SU-DHL-6 (cell line): ENCODE measurements around the gene CATSPERE.

Experiments
- H2AFZ ChIP-seq: fragments of 200-600 bp; sonication (generic); 2 replicates; pipeline ENCODE4 v1.6.1; 2014; ENCODE audit warnings: low read depth, mild to moderate bottlenecking, moderate library complexity, mixed read lengths, antibody characterized with exemption, low read length; ENCODE audit not compliant: severe bottlenecking
- H3F3A ChIP-seq: fragments of 200-600 bp; shearing (Covaris generic); 2 replicates; pipeline ENCODE4 v1.6.0; 2016; ENCODE audit warnings: antibody characterized with exemption, mild to moderate bottlenecking; ENCODE audit not compliant: insufficient read depth
- H3K27ac ChIP-seq: fragments of 200-600 bp; sonication (generic); 2 replicates; pipeline ENCODE4 v1.5.1; 2016; ENCODE audit warnings: low read depth, mild to moderate bottlenecking, low read length, moderate library complexity, mixed read lengths
- H3K27me3 ChIP-seq: fragments of 200-600 bp; sonication (generic), shearing (Covaris generic); 2 replicates; pipeline ENCODE4 v1.6.0; 2014; ENCODE audit warnings: mild to moderate bottlenecking, low read length
- H3K36me3 ChIP-seq: fragments of 200-600 bp; sonication (generic); 2 replicates; pipeline ENCODE4 v1.6.1; 2014; ENCODE audit warnings: mild to moderate bottlenecking, low read length, mixed read lengths
- H3K4me2 ChIP-seq: fragments of 300-600, 200-600 bp; shearing (Covaris generic), sonication (generic); 2 replicates; pipeline ENCODE4 v1.6.0; 2014; ENCODE audit warnings: low read length, low read depth, mild to moderate bottlenecking; ENCODE audit not compliant: poor library complexity, severe bottlenecking
- H3K4me3 ChIP-seq: fragments of 200-600 bp; sonication (generic); 2 replicates; pipeline ENCODE4 v1.5.1; 2014; ENCODE audit warnings: antibody characterized with exemption, low read length, mild to moderate bottlenecking, mixed read lengths; ENCODE audit not compliant: insufficient read depth, poor library complexity, severe bottlenecking
- H3K79me2 ChIP-seq: fragments of 200-600 bp; sonication (generic); 2 replicates; pipeline ENCODE4 v1.6.1; 2014; ENCODE audit warnings: mild to moderate bottlenecking, low read length, moderate library complexity; ENCODE audit not compliant: insufficient read depth
- H3K9ac ChIP-seq: fragments of 200-600 bp; sonication (generic); 2 replicates; pipeline ENCODE4 v1.7.0; 2014; ENCODE audit warnings: mild to moderate bottlenecking, low read length
- H3K9me2 ChIP-seq: fragments of 200-600 bp; sonication (generic); replicated peaks from 2 replicates; pipeline ENCODE4 v1.6.1; 2014; ENCODE audit warnings: low read length; ENCODE audit not compliant: insufficient read depth
- H3K9me3 ChIP-seq: fragments of 200-600 bp; sonication (generic); 2 replicates; pipeline ENCODE4 v1.6.1; 2014; ENCODE audit warnings: low read length, mixed read lengths; ENCODE audit not compliant: insufficient read depth
- H4K20me1 ChIP-seq: fragments of 200-600 bp; sonication (generic); 2 replicates; pipeline ENCODE4 v1.6.1; 2014; ENCODE audit warnings: low read depth, mild to moderate bottlenecking, antibody characterized with exemption, low read length, moderate library complexity, mixed read lengths
- EZH2phosphoT487 ChIP-seq: fragments of 200-600 bp; sonication (generic), shearing (Covaris generic); conservative IDR thresholded peaks from 2 replicates; pipeline ENCODE4 v1.6.1; 2018; ENCODE audit warnings: mild to moderate bottlenecking, antibody characterized with exemption, low read length, moderate library complexity, mixed read lengths
- TF ChIP-seq, protein P1 (sequence below): fragments of 200-600 bp; sonication (generic); IDR thresholded peaks from one replicate; pipeline ENCODE4 v1.5.1; 2017; ENCODE audit warnings: antibody characterized with exemption, mild to moderate bottlenecking, low read length, moderate library complexity; ENCODE audit not compliant: insufficient read depth, poor library complexity, severe bottlenecking

Gene CATSPERE

DNA sequence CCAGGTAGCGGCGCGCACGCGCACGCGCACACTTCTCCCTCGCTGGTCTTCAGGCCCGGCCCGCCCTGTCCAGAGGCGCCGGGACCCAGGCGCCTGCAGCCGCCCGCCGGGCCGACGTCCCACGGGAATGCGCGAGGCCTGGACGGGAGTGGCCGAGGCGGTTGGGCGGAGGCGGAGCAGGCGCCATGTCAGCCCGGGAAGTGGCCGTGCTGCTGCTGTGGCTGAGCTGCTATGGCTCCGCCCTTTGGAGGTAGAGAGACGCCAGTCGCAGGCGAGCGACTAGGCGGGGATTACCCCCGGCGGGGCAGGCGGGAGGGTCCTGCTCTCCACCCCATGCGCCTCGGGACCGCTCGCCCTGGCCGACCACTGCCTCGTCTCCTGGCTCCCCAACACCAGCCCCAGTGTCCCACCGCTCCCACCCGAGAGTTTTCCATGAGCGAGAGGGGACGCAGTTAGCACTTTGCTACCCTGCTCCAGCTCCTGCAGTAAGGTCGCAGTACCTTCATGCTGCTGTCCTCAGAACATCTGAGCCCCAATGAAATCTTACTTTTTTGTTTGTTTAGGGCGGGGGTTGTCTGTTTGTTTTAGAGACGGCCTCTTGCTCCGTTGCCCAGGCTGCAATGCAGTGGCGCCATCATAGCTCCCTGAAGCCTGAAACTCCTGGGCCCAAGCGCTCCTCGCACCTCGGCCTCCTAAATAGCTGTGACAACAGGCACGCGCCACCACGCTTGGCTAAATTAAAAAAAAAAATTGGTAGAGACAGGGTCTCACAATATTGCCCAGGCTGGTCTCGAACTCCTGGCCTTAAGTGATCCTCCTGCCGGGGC, at the start of gene CATSPERE:
TSS of gene CATSPERE (plus strand) at position 29 of the 827 bp plus-strand sequence. CDS start at position 186, 157 bp downstream.
- peaks cover 12% of the 10 kb centered on the region for H3F3A ChIP-seq
- peak within 1 kb of the TSS; percentile 98 for H2AFZ ChIP-seq
- H3K9ac ChIP-seq: peak within 1 kb of the TSS; percentile 65
- H3K9me2 ChIP-seq: no peaks in the 10 kb centered on the region
- H3K4me3 ChIP-seq: peak within 1 kb of the TSS; percentile 53
- peak within 1 kb of the TSS; percentile 61 for H3K4me2 ChIP-seq
- peak within 1 kb of the TSS; percentile 34; the same call in 1 of the 2 replicates for H3K27ac ChIP-seq
- H3K9me3 ChIP-seq: peaks cover 4% of the 10 kb centered on the region; the same call in 1 of the 2 replicates
- no peaks in the 10 kb centered on the region for H3K36me3 ChIP-seq
- H4K20me1 ChIP-seq: no peaks in the 10 kb centered on the region
- H3K27me3 ChIP-seq: no peaks in the 10 kb centered on the region
- no peaks in the 10 kb centered on the region for H3K79me2 ChIP-seq
- TF ChIP-seq, protein P1, sequence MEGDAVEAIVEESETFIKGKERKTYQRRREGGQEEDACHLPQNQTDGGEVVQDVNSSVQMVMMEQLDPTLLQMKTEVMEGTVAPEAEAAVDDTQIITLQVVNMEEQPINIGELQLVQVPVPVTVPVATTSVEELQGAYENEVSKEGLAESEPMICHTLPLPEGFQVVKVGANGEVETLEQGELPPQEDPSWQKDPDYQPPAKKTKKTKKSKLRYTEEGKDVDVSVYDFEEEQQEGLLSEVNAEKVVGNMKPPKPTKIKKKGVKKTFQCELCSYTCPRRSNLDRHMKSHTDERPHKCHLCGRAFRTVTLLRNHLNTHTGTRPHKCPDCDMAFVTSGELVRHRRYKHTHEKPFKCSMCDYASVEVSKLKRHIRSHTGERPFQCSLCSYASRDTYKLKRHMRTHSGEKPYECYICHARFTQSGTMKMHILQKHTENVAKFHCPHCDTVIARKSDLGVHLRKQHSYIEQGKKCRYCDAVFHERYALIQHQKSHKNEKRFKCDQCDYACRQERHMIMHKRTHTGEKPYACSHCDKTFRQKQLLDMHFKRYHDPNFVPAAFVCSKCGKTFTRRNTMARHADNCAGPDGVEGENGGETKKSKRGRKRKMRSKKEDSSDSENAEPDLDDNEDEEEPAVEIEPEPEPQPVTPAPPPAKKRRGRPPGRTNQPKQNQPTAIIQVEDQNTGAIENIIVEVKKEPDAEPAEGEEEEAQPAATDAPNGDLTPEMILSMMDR: no peak
- TF ChIP-seq EZH2phosphoT487: no peak

DNA sequence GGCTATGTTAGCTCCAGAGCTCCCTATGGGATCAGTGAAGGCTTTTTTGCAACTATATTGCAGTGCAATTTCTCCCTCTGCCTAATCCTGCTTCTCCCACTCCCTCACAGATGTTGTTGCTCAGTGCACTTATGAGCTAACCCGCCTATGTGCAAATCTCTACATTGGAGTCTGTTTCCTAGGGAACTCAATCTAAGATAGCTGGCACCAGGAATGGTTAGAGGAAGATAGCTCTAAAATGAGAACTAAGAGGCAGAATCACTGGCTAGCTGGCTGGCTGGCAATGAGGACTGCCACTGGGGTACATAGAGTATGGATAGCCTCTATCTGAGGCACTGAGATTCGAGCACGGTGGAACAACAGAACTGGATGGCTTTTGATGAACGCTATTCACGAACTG, 48.9 kb upstream of the CATSPERE start:
- Histone ChIP-seq H4K20me1 (no peaks in the 10 kb centered on the region), H3K9me2 (no peaks in the 10 kb centered on the region), H2AFZ (no peak overlapping the region), H3K4me3 (no peak overlapping the region), H3K79me2 (no peaks in the 10 kb centered on the region), H3K9me3 (no peaks in the 10 kb centered on the region), H3K27me3 (no peaks in the 10 kb centered on the region), H3K27ac (no peak overlapping the region), H3K9ac (no peak overlapping the region), H3F3A (no peaks in the 10 kb centered on the region), H3K36me3 (peaks cover 35% of the 10 kb centered on the region), H3K4me2 (no peak overlapping the region)
- no peak for TF ChIP-seq EZH2phosphoT487
- TF ChIP-seq, protein P1: no peak

DNA sequence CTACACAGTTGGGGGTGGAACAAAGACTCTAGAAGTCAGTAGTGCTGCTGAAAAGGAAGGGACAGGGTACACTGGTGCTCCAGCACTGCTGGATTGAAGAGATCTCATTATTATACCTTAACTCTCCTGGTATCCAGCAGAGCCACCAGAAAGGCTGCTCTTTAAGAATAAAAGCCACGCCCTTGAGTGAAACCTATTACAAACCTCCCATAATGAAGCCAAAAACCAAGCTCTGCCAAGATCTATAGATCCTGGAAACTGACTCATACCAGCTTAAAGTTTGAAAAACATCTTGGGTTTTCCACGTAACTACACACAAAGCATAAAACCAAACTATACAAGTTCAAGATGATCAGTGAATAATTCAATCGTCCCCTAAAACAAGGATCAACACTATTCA, 47.3 kb upstream of the CATSPERE start:
- no peak overlapping the region for H3K4me2 ChIP-seq
- H3K9ac ChIP-seq: no peak overlapping the region
- no peaks in the 10 kb centered on the region for H3K9me3 ChIP-seq
- H3K27me3 ChIP-seq: no peaks in the 10 kb centered on the region
- no peak overlapping the region for H3K4me3 ChIP-seq
- H4K20me1 ChIP-seq: no peaks in the 10 kb centered on the region
- peaks cover 43% of the 10 kb centered on the region for H3K36me3 ChIP-seq
- H3F3A ChIP-seq: no peaks in the 10 kb centered on the region
- H3K27ac ChIP-seq: no peak overlapping the region
- no peaks in the 10 kb centered on the region for H3K79me2 ChIP-seq
- TF ChIP-seq, protein P1: no peak
- H3K9me2 ChIP-seq: no peaks in the 10 kb centered on the region
- H2AFZ ChIP-seq: no peak overlapping the region
